ENCODE measurements around the gene HIF3A.

GRCh38 chr19:46392252-46392801, 95.5 kb downstream of the HIF3A start:
- no peak for TF ChIP-seq CTCF (IDR thresholded peaks at IDR 0.05)
- no peak for TF ChIP-seq POLR2A (IDR thresholded peaks at IDR 0.05)
